Adipose tissue (tissue), 3 donors: ENCODE results near the gene OSBPL3. TPM values are rescaled to one million over a fixed set of nuclear protein-coding genes. Genes with fewer than 3 reads are reported as not detected.

Experiments used
- H3K27ac ChIP-seq: one replicate; pipeline ENCODE4 v1.5.1; 2013; ENCODE audit warnings: low read depth, low read length
- WGBS, 3 donors: extraction: QIAGEN DNeasy Blood & Tissue Kit; methylation state at CpG; one replicate each; pipeline ENCODE4 v1.1.7; 2013; 5-methylcytosine and 5-hydroxymethylcytosine counted together
- polyA plus RNA-seq, 3 donors: library from polyadenylated mRNA; stranded (reverse); fragments of 200-250 nt; gene quantifications; one replicate each; pipeline ENCODE4 v1.2.3, GENCODE V29; 2013
- donor health status: healthy with polysubstance abuse.
- donor health status: Bipolar disorder and iron deficiency.
- donor health status: healthy.

OSBPL3 gene
- polyA plus RNA-seq, 3 donors = 0.71 to 1.2 (median 0.79) TPM

DNA sequence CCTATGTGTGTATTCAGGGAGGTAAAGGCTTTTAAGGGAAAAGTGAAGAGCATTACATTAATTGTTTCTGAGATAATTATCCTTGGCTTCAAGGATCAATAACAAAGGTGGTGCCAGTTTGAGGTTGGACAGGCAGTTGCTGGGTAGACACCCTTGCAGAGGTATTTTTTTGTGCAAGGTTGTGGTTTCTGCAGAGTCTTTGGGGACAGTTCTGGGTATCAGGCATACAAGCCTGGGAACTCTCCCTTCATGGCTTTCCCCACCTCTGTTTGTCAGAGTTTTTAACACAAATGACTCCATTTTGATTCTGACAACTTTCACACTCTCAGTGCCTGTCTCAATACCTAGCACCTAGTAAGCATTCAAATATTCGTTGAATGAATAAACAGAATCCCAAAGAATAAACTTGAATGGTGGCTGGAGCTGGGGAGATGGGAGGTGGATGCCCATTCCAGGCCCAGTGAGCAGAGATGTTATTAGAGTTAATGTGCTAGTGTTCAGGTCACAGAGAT lies 7.4 kb upstream of the OSBPL3 start:
- WGBS, 3 donors = 89 to 92% (median 91%) methylated on average over 1 of the region's 1 CpG
- H3K27ac ChIP-seq = no peak overlapping the region

DNA sequence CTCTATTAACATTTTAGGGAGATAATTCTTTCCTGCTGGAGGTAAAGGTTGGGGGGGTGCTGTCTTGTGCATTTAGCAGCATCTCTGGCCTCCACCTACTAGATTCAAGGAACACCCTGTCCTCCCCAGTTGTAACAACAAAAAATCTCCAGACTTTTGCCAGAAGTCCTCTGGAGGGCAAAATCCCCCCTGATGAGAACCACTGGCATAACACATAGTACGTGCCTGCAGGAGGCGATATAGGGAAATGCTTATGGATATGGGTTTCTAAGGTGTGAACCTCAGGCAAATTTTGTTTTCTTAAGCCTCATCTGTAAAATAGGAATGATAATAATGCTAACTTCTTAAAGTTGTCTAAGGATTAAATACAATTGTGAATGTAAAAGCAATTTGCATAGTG lies 2.9 kb upstream of the OSBPL3 start:
- WGBS, 3 donors = 95 to 98% (median 97%) methylated on average over 2 of the region's 2 CpGs

DNA sequence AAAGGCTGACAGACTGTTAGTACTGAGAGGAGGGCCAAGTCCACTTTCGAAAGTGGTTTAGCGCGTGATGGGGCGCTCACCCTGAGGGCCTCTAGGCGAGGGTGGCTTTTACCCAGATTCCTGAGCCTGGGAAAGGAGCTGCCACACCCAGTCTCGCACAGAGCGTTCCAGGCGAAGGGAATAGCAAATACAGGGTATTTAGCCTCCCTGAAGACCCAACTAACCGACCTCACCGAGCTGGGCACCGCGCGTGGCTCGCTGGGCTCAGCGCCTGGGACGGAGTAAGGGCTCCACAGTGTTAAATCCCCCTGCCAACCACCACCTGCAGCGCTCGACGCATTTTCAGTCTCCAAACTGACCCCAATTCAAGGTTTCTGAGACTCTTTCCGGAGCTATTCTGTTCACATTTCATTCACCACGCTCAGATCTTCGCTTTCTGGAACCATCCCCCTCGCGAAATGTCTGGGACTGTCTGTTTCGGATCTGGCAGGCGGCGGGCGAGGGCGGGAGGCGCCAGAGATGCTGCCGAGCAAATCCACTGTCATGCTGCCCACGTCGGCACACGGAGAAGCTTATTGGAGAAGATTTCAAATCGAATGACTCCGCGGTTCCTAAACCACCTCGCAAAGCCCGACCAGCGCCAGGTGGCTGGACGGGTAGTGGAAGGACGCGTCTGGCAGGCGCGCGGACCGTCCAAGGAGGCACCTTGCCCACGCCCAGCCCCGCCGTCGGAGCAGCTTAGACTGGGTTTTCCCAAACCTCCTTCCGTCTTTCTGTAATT lies 1.4 kb upstream of the OSBPL3 start:
- 2 to 4% (median 2%) methylated on average over 52 of the region's 52 CpGs for WGBS, 3 donors
- no peak overlapping the region for H3K27ac ChIP-seq

More for the DNA sequence above, 2.9 kb upstream of the OSBPL3 start:
- no peak overlapping the region for H3K27ac ChIP-seq

DNA sequence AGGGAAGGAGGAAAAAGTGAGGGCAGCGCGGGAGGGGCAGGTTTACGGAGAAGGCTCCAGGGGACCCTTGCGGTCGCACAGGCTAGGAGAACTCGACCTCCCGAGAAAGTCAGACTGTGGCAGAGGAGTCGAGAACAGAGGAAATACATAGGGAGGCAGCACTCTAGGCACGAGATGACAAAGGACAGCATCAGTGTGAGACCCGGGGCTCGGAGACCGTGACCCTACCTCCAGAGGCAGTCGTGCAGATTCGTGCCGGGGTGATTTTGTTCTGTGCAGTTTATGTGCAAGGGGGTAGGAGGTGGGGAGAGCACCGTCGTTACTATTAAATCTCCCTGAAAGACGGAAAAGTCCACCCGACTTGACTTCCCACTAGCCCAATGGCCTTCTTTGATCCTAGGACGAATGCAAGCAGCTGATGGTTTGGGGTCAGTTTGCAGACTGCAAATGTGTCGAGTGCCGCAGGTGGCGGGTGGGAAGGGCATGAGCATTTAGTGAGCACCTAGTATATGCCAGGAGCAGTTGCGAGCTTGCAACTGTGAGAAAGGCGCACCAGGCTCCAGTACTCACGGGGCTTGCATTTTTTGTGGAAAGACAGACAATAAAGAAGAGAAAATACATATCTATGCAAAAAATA lies 674 bp upstream of the OSBPL3 start:
- WGBS, 3 donors = 4 to 10% (median 5%) methylated on average over 26 of the region's 26 CpGs

DNA sequence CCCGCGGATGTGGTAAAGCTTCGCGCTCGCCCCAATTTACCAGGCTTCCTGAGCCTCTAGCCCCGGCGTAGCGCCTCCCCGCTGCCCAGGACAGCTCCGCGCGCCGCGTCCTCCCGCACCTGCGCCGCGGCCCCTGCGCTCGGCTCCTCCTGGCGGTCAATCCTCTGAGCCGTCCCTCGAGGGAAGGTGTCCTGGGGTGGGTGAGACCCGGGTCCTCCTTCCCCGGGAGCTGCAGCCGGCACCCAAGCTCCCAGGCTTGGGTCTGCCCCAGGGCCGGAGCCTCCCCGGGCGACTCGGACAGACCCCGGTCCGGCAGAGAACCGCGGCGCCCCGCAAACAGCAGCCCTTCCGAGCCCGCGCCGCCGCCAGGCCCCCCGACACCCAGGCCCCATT lies 512 bp downstream of the OSBPL3 start:
- WGBS, 3 donors = 0 to 1% (median 1%) methylated on average over 36 to 42 of the region's 42 CpGs
- H3K27ac ChIP-seq = no peak overlapping the region

More for the DNA sequence above, 674 bp upstream of the OSBPL3 start:
- no peak overlapping the region for H3K27ac ChIP-seq

DNA sequence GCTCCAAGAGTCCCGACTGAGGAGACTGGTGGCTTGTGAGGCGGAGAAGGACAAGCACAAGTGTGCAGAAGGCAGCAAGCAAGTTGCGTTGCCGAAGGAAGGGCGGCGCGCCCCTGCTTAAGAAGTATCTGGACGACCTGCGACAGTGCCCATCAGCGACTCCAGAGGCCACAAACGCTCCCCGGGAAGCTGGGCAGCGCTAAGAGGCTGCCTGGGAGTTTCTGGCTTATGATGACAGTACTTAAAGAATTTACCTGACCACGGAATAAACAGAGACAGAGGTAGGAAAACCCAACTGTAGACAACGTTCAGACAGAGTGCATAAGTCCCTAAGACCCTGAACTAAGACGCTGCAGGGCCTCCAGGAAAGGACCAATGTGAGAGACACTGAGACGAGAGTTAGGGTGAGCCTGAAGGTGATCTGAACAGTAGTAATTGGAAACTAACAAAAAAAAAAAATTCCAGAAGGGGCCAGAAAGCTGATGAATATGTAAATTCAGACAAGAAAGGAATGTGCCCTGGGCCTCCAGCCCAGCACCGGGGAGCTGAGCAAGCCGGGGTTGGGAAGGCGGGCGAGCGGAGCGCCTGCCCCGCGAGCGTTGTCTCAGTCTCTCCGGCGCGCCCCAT lies 1.0 kb downstream of the OSBPL3 start:
- 29 to 33% (median 32%) methylated on average over 29 of the region's 29 CpGs for WGBS, 3 donors

DNA sequence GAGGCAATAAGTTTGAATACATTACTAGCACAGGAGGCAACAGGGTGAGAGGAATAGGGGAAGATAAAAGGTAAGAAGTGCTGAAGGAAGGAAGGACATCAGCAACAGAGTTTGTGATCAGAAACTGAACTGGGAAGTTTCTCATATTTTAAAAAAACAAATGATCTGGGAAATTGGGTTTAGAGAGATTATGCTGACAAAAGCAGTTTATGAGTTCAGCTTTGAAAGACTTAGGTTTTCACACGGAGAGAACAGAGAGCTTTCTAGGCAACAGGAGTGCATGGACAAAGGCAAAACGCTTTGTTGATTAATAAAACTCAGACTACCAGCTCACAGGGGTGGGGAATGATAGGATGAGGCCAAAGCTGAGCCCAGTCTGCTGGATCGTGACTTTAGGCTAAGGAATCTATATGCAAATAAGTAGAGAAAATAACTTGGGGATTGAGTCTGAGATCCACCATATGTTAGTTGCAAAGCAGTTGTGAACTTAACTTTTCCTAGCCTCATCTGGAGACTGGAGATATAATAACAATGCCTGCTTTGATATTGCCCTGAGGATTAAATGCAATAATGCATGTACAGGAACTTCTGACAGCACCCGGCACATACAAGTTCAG lies 4.2 kb downstream of the OSBPL3 start:
- H3K27ac ChIP-seq = no peak overlapping the region
- WGBS, 3 donors = 83 to 87% (median 84%) methylated on average over 4 of the region's 4 CpGs

More for the DNA sequence above, 1.0 kb downstream of the OSBPL3 start:
- H3K27ac ChIP-seq = no peak overlapping the region

DNA sequence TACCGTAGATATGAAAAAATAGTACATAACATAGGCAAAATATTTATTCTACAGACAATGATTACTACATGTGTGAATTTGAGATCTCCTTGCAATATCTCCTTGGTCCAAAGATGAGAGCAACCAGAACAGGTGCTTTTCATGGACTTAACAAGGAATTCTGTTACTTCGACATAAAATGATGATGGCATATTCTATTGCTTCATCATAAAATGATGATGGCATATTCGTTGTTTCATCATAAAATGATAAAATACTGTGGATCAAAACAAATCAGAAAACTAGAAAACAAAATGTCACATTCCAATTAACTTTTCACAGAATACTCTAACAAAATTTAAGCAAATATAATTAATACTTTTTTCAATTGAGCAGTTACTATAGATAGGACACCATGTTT lies 4.8 kb downstream of the OSBPL3 start:
- H3K27ac ChIP-seq = no peak overlapping the region
- WGBS, 3 donors = 77 to 97% (median 94%) methylated on average over 3 of the region's 3 CpGs

DNA sequence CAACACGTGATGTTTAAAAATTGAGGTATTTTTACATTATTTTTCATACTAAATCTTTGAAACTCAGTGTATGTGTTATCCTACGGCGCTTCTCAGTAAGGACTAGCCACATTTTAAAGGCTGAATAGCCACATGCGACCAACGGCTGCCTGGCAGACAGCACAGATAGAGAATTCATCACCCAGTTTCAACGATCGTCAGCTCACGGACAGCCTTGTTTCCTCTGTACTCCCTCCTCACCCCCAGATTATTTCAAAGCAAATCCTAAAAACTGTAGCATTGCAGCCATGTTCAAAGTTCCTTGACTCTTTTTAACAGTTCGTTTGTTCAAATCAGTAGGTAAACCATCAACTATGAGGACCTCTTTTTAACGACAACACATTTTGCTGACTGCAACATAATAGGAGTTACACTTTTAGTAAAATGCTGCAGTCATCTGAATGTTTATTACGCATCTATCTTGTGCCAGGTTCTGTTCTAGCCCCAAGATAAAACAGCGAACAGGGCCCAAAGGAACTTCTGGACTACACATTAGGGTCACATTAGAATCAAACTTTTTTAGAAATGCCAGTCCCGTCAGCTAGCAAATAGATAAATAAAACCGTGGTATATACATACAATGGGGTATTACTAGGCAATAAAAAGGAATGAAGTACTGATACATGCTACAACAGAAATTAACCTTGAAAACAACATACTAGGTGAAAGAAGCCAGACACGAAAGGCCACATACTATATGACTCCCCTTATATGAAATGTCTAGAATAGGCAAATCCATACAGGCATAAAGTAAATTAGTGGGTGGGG lies 5.7 kb downstream of the OSBPL3 start:
- H3K27ac ChIP-seq = no peak overlapping the region
- WGBS, 3 donors = 82 to 92% (median 86%) methylated on average over 15 of the region's 15 CpGs

DNA sequence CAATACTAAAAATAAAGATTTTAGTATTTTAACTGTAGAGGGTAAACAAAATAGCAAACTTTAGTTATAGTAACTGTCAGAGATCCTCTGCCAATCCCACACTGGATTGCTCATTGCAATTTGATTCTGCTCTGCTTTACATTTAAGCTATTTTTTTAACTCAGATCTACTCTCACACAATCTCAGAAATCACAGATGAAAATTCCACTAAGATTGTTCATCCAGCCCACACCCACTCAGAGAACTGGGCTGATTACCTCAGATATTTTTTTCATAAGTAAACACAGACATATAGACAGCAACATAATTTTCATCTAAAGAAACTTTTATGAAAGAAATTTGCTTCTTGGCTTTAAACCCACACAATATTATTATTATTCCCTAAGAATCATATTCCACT lies 7.0 kb downstream of the OSBPL3 start:
- H3K27ac ChIP-seq = no peak overlapping the region

DNA sequence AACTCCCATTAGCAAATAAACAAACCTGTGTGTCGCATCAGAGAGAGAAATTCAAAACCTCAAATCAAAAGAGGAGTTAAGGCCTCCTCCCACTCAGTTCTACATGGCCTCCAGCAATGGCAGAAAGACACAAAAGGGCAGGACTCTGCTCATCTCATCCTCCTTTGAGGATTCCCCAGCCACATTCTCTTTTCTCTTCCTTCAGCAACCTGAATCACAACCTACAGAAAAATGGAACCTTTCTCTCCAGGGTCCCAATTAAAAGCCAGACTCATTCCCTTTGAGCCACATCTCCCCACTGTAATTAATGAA lies 7.9 kb downstream of the OSBPL3 start:
- no peak overlapping the region for H3K27ac ChIP-seq

DNA sequence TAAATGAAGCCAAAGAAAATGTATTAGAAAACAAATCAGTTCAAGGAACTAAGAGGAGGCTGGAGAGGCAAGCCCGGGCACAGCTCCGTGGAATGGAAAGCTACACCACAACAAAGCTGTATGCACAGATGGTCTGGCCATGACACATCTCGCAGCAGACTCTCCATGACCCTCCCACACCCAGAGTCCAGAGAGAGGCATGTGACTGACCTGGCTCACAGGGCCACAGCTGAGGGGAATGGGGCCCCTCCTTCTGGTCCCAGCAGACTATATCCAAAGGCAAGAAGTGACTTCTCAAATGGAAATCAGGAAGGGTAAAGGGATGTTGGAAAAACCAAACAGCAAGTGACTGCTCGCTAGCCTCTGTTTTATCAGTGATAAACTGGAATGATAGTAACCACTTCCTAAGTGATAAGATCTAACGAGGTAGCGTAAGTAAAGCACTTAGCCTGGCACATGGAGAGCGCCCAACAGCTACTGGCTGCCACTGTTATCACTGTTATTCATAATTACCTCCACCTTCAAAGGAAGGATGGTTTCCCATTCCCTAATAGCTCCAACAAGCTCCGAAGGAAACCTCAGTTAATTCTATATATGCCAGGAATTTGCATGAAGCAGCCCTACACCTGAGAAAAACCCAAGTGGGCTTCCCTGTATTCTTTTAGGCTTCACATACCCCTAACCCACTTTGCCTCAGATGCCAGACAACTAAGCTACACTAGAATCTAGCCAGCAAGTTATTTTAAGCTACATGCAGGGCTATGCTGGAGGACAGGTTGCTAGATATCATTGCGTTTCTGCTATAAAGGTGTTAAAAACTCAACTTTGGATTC lies 8.4 kb downstream of the OSBPL3 start:
- whole genome bisulfite sequencing, 3 donors = 75 to 81% (median 77%) methylated on average over 9 of the region's 9 CpGs
- H3K27ac ChIP-seq = no peak overlapping the region

More for the DNA sequence above, 7.9 kb downstream of the OSBPL3 start:
- 79 to 91% (median 82%) methylated on average over 1 of the region's 1 CpG for WGBS, 3 donors

DNA sequence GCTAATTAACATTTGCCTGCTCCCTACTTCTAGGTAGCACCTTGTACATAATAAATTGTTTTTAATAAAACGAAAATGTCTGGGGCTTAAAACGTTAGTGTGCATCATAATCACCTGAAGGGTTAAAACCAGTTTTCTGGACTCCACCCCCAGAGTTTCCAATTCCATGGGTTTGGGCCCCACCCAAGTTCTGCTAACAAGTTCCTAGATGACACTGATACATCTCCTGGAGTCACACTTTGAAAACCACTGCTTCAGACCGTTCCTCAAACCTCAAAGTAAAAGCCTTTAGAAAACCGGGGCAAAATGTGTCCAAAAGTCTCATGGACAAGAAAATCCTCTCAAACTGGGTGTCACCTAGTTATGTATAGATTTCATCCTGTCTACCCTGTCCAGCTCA lies 9.3 kb downstream of the OSBPL3 start:
- 79 to 81% (median 79%) methylated on average over 4 of the region's 4 CpGs for WGBS, 3 donors

DNA sequence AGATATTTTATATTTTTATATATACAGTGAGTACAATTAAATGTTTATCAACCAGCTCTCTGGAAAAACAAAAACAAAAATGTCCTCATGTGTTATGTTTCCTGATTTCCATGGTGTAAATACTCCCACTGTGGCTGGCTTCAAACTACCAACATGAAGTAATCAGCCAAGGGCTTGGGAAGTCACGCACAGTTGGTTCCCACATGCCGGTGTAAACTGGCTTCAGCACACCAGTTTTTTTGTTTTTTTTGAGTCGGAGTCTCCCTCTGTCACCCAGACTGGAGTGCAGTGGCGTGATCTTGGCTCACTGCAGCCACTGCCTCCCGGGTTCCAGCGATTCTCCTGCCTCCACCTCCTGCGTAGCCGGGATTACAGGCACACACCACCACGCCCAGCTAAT lies 11.8 kb downstream of the OSBPL3 start:
- WGBS, 3 donors = 85 to 95% (median 91%) methylated on average over 9 of the region's 9 CpGs
- no peak overlapping the region for H3K27ac ChIP-seq

More for the DNA sequence above, 9.3 kb downstream of the OSBPL3 start:
- no peak overlapping the region for H3K27ac ChIP-seq

DNA sequence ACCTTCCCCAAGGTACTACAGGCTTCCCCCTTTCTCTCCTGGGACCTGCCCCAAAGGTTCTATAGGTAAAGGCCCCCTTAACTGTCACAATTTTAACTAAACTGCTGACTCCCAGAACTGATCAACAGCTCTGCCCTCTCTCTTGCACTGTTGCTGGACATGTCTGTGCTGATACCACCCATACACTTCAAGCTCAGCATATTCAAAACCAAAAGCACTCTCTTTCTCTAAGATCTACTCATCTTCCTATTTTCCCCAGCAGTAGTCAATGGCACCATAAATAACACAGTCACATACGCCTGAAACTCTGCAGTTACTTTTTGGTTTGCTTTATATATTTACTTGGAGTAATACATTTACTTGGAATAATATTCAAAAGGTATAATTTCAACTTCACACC lies 12.3 kb downstream of the OSBPL3 start:
- H3K27ac ChIP-seq = no peak overlapping the region
- 67 to 84% (median 81%) methylated on average over 1 of the region's 1 CpG for WGBS, 3 donors

DNA sequence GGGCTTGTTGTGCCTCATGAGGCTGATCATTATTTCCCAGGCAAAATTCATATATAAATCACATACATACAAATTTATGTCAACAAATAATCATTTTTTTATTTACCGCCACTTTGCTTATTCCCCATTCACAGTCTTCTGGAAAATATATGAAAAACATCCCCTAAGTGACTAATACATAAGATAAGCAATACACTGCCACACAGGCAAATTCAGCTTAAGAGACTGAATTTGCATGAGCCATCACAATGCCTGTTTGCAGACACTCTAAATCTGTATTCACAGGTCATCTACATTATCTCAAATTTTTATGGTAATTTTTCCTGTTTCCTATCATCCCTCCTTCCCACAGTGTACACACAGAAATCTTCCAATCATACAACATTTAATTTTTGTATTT lies 13.2 kb downstream of the OSBPL3 start:
- H3K27ac ChIP-seq = no peak overlapping the region
- WGBS, 3 donors = 94 to 100% (median 96%) methylated on average over 1 of the region's 1 CpG

DNA sequence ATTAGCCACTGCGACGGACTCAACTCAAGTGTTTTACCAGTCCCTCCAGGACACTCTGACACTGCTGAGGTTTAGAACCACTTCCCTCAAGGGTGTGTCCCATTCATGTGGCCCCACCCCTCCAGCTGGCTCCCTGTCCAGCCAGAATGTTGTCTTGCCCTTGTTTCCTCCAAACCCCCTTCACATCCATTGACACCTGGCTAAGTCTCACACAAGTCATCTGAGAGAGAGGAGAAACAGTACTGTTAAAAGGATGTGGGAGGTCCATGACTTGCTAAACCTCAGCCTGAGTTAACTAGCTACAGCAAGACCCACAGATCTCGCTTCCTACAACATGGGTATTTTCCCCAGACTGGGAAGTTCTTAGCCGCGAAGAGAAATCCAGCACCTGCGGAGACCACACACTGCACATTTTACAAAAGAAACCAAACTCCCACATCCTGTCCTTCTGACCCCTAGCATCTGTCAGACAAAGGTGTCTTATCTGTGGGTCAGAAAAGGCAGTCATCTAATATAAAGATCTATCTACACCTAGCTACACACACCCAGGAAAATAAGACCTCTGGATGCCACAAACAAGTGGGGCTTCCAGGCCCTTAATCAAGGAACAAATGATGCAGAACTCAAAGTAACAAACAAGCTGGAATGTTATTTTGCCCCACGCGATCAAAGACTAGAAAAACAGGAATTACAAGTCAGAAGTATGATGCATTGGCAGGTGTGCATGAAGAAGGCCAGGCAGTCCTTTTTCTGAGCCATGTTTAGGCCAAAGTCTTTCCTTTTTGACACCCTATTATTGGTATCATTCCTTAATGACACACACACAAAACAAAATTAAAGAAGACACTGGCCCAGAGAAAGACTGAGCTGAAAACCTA lies 13.9 kb downstream of the OSBPL3 start:
- no peak overlapping the region for H3K27ac ChIP-seq
- WGBS, 3 donors = 48 to 61% (median 56%) methylated on average over 8 of the region's 8 CpGs
